SK-N-SH treated with all-trans-retinoic acid at 6 μM for 48 hours (cell line): ENCODE results near the gene TIPARP.

Experiments used
- ARNTL ChIP-seq: fragments of 450-650 bp; formaldehyde crosslinking; IDR thresholded peaks from 2 replicates; pipeline ENCODE4 v1.5.0; 2020; ENCODE audit warnings: low read depth, mild to moderate bottlenecking, moderate library complexity, borderline replicate concordance
- CSDC2 ChIP-seq: fragments of 250-450 bp; sonication (Bioruptor Pico); IDR thresholded peaks from 2 replicates; pipeline ENCODE4 v1.5.0; 2020; ENCODE audit warnings: mild to moderate bottlenecking, moderate library complexity
- ESRRG ChIP-seq: fragments of 250-450 bp; sonication (Bioruptor Pico); IDR thresholded peaks from 2 replicates; pipeline ENCODE4 v1.6.1; 2021; ENCODE audit warnings: mild to moderate bottlenecking
- ISL1 ChIP-seq: fragments of 250-450 bp; sonication (Bioruptor Pico); IDR thresholded peaks from 2 replicates; pipeline ENCODE4 v2.1.2; 2022; ENCODE audit warnings: mild to moderate bottlenecking, moderate library complexity
- PPARA ChIP-seq: fragments of 250-450 bp; sonication (Bioruptor Pico); IDR thresholded peaks from 2 replicates; pipeline ENCODE4 v1.5.0; 2020; ENCODE audit warnings: mild to moderate bottlenecking, borderline replicate concordance
- RARB ChIP-seq: fragments of 250-450 bp; sonication (Bioruptor Pico); IDR thresholded peaks from 2 replicates; pipeline ENCODE4 v1.8.0; 2021; ENCODE audit warnings: mild to moderate bottlenecking, moderate library complexity
- TCF4 ChIP-seq: fragments of 250-450 bp; sonication (Bioruptor Pico); IDR thresholded peaks from 2 replicates; pipeline ENCODE4 v1.8.0; 2021; ENCODE audit warnings: mild to moderate bottlenecking, moderate library complexity, borderline replicate concordance
- ZC3H10 ChIP-seq: fragments of 250-450 bp; sonication (Bioruptor Pico); IDR thresholded peaks from 2 replicates; pipeline ENCODE4 v1.5.1; 2021; ENCODE audit warnings: mild to moderate bottlenecking, moderate library complexity
- ZFP3 ChIP-seq: fragments of 250-450 bp; sonication (Bioruptor Pico); IDR thresholded peaks from 2 replicates; pipeline ENCODE4 v1.5.0; 2020; ENCODE audit warnings: mild to moderate bottlenecking, moderate library complexity
- ZFP30 ChIP-seq: fragments of 450-650 bp; formaldehyde crosslinking; IDR thresholded peaks from 2 replicates; pipeline ENCODE4 v1.5.0; 2022; ENCODE audit warnings: mild to moderate bottlenecking, moderate library complexity
- ZNF565 ChIP-seq: fragments of 450-650 bp; formaldehyde crosslinking; conservative IDR thresholded peaks from 2 replicates; pipeline ENCODE4 v1.5.0; 2020; ENCODE audit warnings: low read depth, mild to moderate bottlenecking, moderate library complexity
- ZNF8 ChIP-seq: fragments of 450-650 bp; formaldehyde crosslinking; IDR thresholded peaks from 2 replicates; pipeline ENCODE4 v1.5.0; 2020; ENCODE audit warnings: mild to moderate bottlenecking, moderate library complexity
- TF ChIP-seq, protein P1 (sequence below): fragments of 250-450 bp; sonication (Bioruptor Pico); IDR thresholded peaks from 2 replicates; pipeline ENCODE4 v1.5.1; 2020; ENCODE audit warnings: low read depth, mild to moderate bottlenecking, moderate library complexity
- TF ChIP-seq, protein P2 (sequence below): fragments of 250-450 bp; sonication (Bioruptor Pico); IDR thresholded peaks from 2 replicates; pipeline ENCODE4 v1.8.0; 2020; ENCODE audit warnings: mild to moderate bottlenecking, moderate library complexity, borderline replicate concordance

DNA sequence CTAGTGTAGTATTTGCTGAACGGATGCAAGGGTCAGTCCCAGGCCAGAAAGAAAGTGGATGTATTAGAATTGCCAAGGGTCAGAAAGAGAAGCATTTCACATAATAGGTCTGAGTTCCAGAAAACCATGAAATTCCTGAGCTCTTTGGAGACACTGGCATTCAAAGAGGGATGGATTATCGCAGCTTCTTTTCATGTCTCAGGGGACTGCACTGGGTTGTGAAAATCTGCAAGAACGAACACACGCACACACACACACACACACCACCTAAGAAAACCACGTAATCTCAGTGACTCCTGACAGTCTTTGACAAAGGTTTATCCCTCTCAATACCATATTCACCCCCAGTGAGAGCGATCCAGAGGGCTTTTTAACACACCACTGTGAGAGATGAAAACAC lies 57.9 kb downstream of the TIPARP start:
- TF ChIP-seq, protein P1, sequence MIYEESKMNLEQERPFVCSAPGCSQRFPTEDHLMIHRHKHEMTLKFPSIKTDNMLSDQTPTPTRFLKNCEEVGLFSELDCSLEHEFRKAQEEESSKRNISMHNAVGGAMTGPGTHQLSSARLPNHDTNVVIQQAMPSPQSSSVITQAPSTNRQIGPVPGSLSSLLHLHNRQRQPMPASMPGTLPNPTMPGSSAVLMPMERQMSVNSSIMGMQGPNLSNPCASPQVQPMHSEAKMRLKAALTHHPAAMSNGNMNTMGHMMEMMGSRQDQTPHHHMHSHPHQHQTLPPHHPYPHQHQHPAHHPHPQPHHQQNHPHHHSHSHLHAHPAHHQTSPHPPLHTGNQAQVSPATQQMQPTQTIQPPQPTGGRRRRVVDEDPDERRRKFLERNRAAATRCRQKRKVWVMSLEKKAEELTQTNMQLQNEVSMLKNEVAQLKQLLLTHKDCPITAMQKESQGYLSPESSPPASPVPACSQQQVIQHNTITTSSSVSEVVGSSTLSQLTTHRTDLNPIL (CRISPR knock-in tag) = no peak
- TF ChIP-seq, protein P2, sequence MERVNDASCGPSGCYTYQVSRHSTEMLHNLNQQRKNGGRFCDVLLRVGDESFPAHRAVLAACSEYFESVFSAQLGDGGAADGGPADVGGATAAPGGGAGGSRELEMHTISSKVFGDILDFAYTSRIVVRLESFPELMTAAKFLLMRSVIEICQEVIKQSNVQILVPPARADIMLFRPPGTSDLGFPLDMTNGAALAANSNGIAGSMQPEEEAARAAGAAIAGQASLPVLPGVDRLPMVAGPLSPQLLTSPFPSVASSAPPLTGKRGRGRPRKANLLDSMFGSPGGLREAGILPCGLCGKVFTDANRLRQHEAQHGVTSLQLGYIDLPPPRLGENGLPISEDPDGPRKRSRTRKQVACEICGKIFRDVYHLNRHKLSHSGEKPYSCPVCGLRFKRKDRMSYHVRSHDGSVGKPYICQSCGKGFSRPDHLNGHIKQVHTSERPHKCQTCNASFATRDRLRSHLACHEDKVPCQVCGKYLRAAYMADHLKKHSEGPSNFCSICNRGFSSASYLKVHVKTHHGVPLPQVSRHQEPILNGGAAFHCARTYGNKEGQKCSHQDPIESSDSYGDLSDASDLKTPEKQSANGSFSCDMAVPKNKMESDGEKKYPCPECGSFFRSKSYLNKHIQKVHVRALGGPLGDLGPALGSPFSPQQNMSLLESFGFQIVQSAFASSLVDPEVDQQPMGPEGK (CRISPR knock-in tag) = no peak
- no peak for TF ChIP-seq ZC3H10
- TF ChIP-seq ISL1 (CRISPR knock-in tag) = no peak
- TF ChIP-seq PPARA (CRISPR knock-in tag) = no peak
- no peak for TF ChIP-seq ZFP3 (CRISPR knock-in tag)
- TF ChIP-seq RARB = no peak
- TF ChIP-seq ZFP30 (CRISPR knock-in tag) = no peak
- no peak for TF ChIP-seq ARNTL (CRISPR knock-in tag)
- TF ChIP-seq ESRRG (CRISPR knock-in tag) = no peak
- TF ChIP-seq ZNF8 (CRISPR knock-in tag) = no peak
- TF ChIP-seq ZNF565 = no peak
- TF ChIP-seq CSDC2 (CRISPR knock-in tag) = no peak
- TF ChIP-seq TCF4 = no peak
